MCF 10A (cell line): Measurements from ENCODE around the gene PICALM. TPM values are rescaled to one million over a fixed set of nuclear protein-coding genes. Genes with fewer than 3 reads are reported as not detected.
"Not testable (repeated sequence)": the region's sequence is repeated elsewhere in the genome, so short reads cannot be mapped to it uniquely, and the experiment has no call there.

ENCODE experiments used
- BruUV-seq: library from RNA; stranded (reverse); fragments of 400-500 nt; replicated peaks from 2 replicates; lab custom pipeline; 2021; lab: Mats Ljungman, UMichigan
- CTCF ChIA-PET: fragments of 300-600 bp; sonication (Branson Sonifier 250); formaldehyde crosslinking; extraction: SDS; loops from one replicate; lab custom pipeline; 2021; ENCODE audit warnings: antibody characterized with exemption, inconsistent platforms; lab: Yijun Ruan, JAX
- POLR2A ChIA-PET: fragments of 300-600, 350-650 bp; sonication (Branson Sonifier 250); formaldehyde crosslinking; extraction: SDS; loops from one replicate; lab custom pipeline; 2020; ENCODE audit warnings: antibody characterized with exemption, inconsistent platforms; lab: Yijun Ruan, JAX
- DNase-seq: peaks from one replicate; pipeline ENCODE4 v3.0.0-alpha.2; 2018; ENCODE audit not compliant: unreplicated experiment
- H3K27ac Mint-ChIP-seq: one replicate; pipeline ENCODE4 v1.8.0; 2022; ENCODE audit warnings: mild to moderate bottlenecking, low read depth, mixed read lengths; ENCODE audit not compliant: unreplicated experiment
- H3K27me3 Mint-ChIP-seq: one replicate; pipeline ENCODE4 v1.8.0; 2022; ENCODE audit warnings: mixed read lengths; ENCODE audit not compliant: insufficient read depth, unreplicated experiment
- H3K36me3 Mint-ChIP-seq: one replicate; pipeline ENCODE4 v1.8.0; 2022; ENCODE audit warnings: mild to moderate bottlenecking, moderate library complexity, mixed read lengths; ENCODE audit not compliant: insufficient read depth, unreplicated experiment
- H3K4me1 Mint-ChIP-seq: one replicate; pipeline ENCODE4 v1.8.0; 2022; ENCODE audit warnings: mixed read lengths; ENCODE audit not compliant: insufficient read depth, unreplicated experiment
- H3K4me3 Mint-ChIP-seq: one replicate; pipeline ENCODE4 v1.8.0; 2022; ENCODE audit warnings: mild to moderate bottlenecking, moderate library complexity, mixed read lengths; ENCODE audit not compliant: unreplicated experiment
- H3K9me3 Mint-ChIP-seq: one replicate; pipeline ENCODE4 v1.8.0; 2022; ENCODE audit warnings: mixed read lengths; ENCODE audit not compliant: unreplicated experiment
- intact Hi-C: fragments of 100-400 bp; cut with micrococcal nuclease; formaldehyde crosslinking; loops from 2 replicates; pipeline ENCODE4 v1.14.1; 2022
- total RNA-seq: library from RNA; stranded (reverse); gene quantifications from 2 replicates; pipeline ENCODE4 v1.2.3, GENCODE V29; 2022
- TF ChIP-seq, protein P1 (sequence below): fragments of 200-600 bp; IDR thresholded peaks from one replicate; pipeline ENCODE4 v1.8.0; 2022; ENCODE audit warnings: antibody characterized with exemption, mild to moderate bottlenecking; ENCODE audit not compliant: unreplicated experiment

The PICALM gene
- total RNA-seq, 1 experiment from 2014 or later, result 137 TPM

DNA sequence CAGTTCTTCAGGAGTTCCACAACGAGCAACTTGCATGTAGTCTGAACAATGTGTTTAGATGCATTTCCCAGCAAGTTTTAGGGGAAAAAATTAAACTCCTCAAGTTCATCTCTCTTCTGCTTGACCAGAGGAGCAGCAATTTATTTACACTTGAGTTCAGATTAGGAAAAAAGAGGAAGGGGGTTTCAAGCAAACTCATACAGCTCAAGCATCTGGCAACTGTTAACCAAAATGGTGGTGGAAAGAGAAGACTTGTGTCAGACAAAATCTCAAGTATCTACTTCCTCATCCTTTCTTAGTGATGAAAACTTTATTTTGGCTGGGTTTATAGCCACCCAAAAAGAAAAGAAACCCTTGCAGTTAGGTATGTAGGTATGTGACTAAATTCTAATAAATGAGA is 29.1 kb upstream of the PICALM start:
- Mint-ChIP-seq H3K4me3 (no peak overlapping the region), H3K4me1 (peaks cover 11% of the 10 kb centered on the region), H3K27ac (no peak overlapping the region), H3K27me3 (no peaks in the 10 kb centered on the region), H3K9me3 (no peaks in the 10 kb centered on the region), H3K36me3 (no peaks in the 10 kb centered on the region)
- DNase-seq, result no peak
- BruUV-seq, result no TSS peak
- intact Hi-C loops, result no loop called here
- POLR2A ChIA-PET, result interaction anchor here (0.7 kb wide), 1 partner anchor 30 kb away, joined by 3 read pairs; no protein-coding TSS in a partner anchor
- TF ChIP-seq, protein P1, sequence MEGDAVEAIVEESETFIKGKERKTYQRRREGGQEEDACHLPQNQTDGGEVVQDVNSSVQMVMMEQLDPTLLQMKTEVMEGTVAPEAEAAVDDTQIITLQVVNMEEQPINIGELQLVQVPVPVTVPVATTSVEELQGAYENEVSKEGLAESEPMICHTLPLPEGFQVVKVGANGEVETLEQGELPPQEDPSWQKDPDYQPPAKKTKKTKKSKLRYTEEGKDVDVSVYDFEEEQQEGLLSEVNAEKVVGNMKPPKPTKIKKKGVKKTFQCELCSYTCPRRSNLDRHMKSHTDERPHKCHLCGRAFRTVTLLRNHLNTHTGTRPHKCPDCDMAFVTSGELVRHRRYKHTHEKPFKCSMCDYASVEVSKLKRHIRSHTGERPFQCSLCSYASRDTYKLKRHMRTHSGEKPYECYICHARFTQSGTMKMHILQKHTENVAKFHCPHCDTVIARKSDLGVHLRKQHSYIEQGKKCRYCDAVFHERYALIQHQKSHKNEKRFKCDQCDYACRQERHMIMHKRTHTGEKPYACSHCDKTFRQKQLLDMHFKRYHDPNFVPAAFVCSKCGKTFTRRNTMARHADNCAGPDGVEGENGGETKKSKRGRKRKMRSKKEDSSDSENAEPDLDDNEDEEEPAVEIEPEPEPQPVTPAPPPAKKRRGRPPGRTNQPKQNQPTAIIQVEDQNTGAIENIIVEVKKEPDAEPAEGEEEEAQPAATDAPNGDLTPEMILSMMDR, result no peak
- CTCF ChIA-PET, result no interaction called here

DNA sequence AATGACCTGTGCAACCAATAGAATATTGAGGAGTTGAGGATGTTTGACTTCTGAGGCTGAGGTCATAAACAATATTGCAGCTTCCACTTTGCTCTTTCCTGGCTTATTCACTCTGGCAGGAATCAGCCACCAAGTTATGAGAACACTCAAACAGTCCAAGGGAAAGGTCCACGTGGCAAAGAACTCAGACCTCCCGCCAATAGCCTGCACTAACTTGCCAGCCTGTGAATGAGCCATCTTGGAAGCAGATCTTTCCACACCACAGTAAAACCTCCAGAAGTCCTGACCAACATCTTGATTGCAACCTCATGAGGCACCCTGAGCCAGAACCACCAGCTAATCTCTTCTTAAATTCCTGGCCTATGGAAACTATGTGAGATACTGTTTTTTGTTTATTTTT is 22.7 kb upstream of the PICALM start:
- H3K36me3 Mint-ChIP-seq, result no peaks in the 10 kb centered on the region
- no peak for DNase-seq
- H3K4me1 Mint-ChIP-seq, result no peaks in the 10 kb centered on the region
- POLR2A ChIA-PET, result interaction anchor here (1.3 kb wide), 1 partner anchor 9 kb away, joined by 4 read pairs; no protein-coding TSS in a partner anchor
- CTCF ChIA-PET, result interaction anchor here (0.7 to 1.4 kb wide), 3 partner anchors 12 to 102 kb away, joined by 3 read pairs; no protein-coding TSS in a partner anchor
- H3K4me3 Mint-ChIP-seq, result no peak overlapping the region
- no peaks in the 10 kb centered on the region for H3K9me3 Mint-ChIP-seq
- H3K27me3 Mint-ChIP-seq, result no peaks in the 10 kb centered on the region
- H3K27ac Mint-ChIP-seq, result no peak overlapping the region
- TF ChIP-seq, protein P1, result no peak
- BruUV-seq, result no TSS peak
- intact Hi-C loops, result no loop called here

DNA sequence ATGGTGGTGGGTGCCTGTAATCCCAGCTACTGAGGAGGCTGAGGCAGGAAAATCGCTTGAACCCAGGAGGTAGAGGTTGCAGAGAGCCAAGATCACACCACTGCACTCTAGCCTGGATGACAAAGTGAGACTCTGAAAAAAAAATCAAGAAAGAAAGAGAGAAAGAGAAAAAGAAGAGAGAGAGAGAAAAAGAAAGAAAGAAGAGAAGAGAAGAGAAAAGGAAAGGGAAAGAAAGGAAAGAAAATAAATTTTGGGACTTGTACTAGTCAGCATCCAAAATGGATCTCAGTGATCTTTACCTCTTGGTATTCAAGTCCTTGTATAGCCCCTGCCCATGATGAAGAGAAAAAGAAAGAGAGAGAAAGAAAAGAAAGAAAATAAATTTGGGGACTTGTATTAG is 22.2 kb upstream of the PICALM start:
- H3K27ac Mint-ChIP-seq, result no peak overlapping the region
- H3K27me3 Mint-ChIP-seq, result no peaks in the 10 kb centered on the region
- no peaks in the 10 kb centered on the region for H3K9me3 Mint-ChIP-seq
- DNase-seq, result no peak
- TF ChIP-seq, protein P1, result no peak
- ChIA-PET POLR2A (interaction anchor here (1.0 to 1.3 kb wide), 2 partner anchors 8 to 9 kb away, joined by 3 to 4 read pairs; no protein-coding TSS in a partner anchor), CTCF (interaction anchor here (1.0 to 1.4 kb wide), 3 partner anchors 25 to 201 kb away, joined by 3 read pairs; no protein-coding TSS in a partner anchor)
- intact Hi-C loops, result no loop called here
- H3K4me1 Mint-ChIP-seq, result no peaks in the 10 kb centered on the region
- H3K4me3 Mint-ChIP-seq, result no peak overlapping the region
- no TSS peak for BruUV-seq
- H3K36me3 Mint-ChIP-seq, result no peaks in the 10 kb centered on the region

DNA sequence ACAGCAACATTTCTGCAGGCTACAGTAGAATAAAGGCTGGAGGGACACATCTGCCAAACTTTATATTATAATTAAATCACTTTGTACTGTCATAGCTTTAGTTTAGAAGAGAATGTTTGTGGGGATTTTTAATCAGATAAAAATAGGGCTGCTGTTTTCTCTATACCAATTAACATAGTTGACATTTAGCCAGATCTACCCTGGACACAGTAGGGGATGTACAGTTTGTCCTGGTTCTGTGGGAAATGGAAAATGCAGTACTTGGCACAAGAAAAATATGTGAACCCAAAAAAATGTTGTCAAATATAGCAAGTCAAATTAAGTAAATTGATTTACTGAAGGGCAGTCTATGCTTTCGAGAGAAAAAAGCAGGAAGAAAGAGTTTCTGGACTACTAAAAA is 20.8 kb upstream of the PICALM start:
- no TSS peak for BruUV-seq
- Mint-ChIP-seq H3K36me3 (no peaks in the 10 kb centered on the region), H3K4me3 (no peak overlapping the region), H3K27me3 (no peaks in the 10 kb centered on the region), H3K4me1 (no peaks in the 10 kb centered on the region), H3K9me3 (no peaks in the 10 kb centered on the region), H3K27ac (no peak overlapping the region)
- no peak for DNase-seq
- ChIA-PET CTCF (no interaction called here), POLR2A (interaction anchor here (1.2 kb wide), 2 partner anchors 12 to 20 kb away, joined by 4 read pairs; no protein-coding TSS in a partner anchor)
- TF ChIP-seq, protein P1, result no peak
- intact Hi-C loops, result no loop called here

DNA sequence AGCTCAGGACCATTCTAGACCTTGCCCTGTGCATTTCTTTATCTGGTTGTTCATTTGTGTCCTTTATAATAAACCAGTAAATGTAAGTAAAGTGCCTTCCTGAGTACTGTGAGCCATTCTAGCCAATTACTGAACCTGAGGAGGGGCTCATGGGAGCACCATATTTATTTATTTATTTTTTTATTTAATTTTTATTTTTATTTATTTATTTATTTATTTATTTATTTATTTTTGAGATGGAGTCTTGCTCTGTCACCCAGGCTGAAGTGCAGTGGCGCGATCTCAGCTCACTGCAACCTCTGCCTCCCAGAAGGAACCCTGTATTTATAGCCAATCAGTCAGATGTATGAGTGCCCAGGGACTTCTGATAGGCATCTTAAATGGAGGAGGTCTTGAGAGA is 18.8 kb upstream of the PICALM start:
- POLR2A ChIA-PET, result not testable (repeated sequence)
- intact Hi-C loops, result loop anchor here (1.0 kb wide), 1 partner anchor 8 kb away; no protein-coding TSS in a partner anchor

More for the DNA sequence above, 18.8 kb upstream of the PICALM start:
- not testable (repeated sequence) for DNase-seq, H3K27ac Mint-ChIP-seq, BruUV-seq, H3K4me1 Mint-ChIP-seq, H3K4me3 Mint-ChIP-seq, H3K27me3 Mint-ChIP-seq, H3K36me3 Mint-ChIP-seq, H3K9me3 Mint-ChIP-seq
- CTCF ChIA-PET, result interaction anchor here (1.1 kb wide), 1 partner anchor 30 kb away, joined by 5 read pairs; no protein-coding TSS in a partner anchor
